ENCODE results near the gene SKAP2. TPM values are rescaled to one million over a fixed set of nuclear protein-coding genes. Genes with fewer than 3 reads are reported as not detected.

The SKAP2 gene
- total and polyA plus RNA-seq, 2 experiments from 2014 or later: 2.5 to 4.4 TPM

DNA sequence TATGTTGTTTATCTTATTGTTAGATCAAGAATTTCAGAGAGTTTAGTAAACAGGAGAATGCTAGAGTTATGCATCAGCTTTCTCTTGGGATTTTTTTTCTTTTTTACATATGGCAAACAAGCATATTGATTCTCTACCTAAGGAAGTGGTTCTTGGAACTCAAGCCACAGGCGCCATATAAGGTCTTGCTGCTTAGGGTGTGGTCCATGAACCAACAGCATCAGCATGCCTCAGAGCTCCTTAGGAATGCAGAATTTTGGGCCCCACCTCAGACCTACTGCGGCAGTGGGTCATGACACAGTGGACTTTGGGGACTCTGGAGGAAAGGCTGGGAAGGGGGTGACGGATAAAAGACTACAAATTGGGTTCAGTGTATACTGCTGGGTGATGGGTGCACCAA, 230.8 kb downstream of the SKAP2 start (continued):
- TF ChIP-seq, protein P1, sequence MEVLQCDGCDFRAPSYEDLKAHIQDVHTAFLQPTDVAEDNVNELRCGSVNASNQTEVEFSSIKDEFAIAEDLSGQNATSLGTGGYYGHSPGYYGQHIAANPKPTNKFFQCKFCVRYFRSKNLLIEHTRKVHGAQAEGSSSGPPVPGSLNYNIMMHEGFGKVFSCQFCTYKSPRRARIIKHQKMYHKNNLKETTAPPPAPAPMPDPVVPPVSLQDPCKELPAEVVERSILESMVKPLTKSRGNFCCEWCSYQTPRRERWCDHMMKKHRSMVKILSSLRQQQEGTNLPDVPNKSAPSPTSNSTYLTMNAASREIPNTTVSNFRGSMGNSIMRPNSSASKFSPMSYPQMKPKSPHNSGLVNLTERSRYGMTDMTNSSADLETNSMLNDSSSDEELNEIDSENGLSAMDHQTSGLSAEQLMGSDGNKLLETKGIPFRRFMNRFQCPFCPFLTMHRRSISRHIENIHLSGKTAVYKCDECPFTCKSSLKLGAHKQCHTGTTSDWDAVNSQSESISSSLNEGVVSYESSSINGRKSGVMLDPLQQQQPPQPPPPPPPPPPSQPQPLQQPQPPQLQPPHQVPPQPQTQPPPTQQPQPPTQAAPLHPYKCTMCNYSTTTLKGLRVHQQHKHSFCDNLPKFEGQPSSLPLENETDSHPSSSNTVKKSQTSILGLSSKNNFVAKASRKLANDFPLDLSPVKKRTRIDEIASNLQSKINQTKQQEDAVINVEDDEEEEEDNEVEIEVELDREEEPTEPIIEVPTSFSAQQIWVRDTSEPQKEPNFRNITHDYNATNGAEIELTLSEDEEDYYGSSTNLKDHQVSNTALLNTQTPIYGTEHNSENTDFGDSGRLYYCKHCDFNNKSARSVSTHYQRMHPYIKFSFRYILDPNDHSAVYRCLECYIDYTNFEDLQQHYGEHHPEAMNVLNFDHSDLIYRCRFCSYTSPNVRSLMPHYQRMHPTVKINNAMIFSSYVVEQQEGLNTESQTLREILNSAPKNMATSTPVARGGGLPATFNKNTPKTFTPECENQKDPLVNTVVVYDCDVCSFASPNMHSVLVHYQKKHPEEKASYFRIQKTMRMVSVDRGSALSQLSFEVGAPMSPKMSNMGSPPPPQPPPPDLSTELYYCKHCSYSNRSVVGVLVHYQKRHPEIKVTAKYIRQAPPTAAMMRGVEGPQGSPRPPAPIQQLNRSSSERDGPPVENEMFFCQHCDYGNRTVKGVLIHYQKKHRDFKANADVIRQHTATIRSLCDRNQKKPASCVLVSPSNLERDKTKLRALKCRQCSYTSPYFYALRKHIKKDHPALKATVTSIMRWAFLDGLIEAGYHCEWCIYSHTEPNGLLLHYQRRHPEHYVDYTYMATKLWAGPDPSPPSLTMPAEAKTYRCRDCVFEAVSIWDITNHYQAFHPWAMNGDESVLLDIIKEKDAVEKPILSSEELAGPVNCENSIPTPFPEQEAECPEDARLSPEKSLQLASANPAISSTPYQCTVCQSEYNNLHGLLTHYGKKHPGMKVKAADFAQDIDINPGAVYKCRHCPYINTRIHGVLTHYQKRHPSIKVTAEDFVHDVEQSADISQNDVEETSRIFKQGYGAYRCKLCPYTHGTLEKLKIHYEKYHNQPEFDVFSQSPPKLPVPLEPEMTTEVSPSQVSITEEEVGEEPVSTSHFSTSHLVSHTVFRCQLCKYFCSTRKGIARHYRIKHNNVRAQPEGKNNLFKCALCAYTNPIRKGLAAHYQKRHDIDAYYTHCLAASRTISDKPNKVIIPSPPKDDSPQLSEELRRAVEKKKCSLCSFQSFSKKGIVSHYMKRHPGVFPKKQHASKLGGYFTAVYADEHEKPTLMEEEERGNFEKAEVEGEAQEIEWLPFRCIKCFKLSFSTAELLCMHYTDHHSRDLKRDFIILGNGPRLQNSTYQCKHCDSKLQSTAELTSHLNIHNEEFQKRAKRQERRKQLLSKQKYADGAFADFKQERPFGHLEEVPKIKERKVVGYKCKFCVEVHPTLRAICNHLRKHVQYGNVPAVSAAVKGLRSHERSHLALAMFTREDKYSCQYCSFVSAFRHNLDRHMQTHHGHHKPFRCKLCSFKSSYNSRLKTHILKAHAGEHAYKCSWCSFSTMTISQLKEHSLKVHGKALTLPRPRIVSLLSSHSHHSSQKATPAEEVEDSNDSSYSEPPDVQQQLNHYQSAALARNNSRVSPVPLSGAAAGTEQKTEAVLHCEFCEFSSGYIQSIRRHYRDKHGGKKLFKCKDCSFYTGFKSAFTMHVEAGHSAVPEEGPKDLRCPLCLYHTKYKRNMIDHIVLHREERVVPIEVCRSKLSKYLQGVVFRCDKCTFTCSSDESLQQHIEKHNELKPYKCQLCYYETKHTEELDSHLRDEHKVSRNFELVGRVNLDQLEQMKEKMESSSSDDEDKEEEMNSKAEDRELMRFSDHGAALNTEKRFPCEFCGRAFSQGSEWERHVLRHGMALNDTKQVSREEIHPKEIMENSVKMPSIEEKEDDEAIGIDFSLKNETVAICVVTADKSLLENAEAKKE (CRISPR knock-in tag; IDR thresholded peaks at IDR 0.05): no peak

DNA sequence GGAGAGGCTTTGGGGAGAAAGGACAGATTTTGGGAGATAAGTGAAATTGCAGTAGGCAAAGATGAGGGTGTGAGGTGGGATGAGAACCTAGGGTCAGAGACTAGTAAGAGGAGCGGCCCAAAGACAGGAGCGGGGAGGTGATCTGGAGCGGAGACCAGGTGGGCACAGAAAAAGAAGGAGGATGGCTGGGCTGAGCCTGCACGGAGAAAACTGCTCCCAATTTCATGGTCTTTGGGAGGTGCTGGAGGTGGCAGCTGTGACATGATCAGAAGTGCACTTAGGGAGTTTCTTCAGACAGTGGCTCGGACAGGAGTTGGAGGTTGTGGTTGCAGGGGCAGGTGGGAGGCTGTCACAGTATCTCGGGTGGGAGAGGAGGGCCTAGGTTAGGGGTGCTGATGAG, 232.8 kb downstream of the SKAP2 start:
- DNase-seq (ENCODE audit: low spot score) (no peak), ATAC-seq (no peak)
- Mint-ChIP-seq H3K4me3 (no peak overlapping the region), H3K27ac (no peak overlapping the region), H3K4me1 (0 out of 3 replicates have a peak, but pooled peaks cover 2% of the 10 kb centered on the region), H3K27me3 (ENCODE audit: insufficient read depth, low read depth, poor library complexity) (peaks cover 10% of the 10 kb centered on the region), H3K36me3 (ENCODE audit: low read depth) (no peaks in the 10 kb centered on the region), H3K9me3 (no peaks in the 10 kb centered on the region)
- Histone ChIP-seq H3K4me3 (no peak overlapping the region), H3K27me3 (ENCODE audit: insufficient read depth) (no peaks in the 10 kb centered on the region), H3K79me2 (replicated peaks; ENCODE audit: insufficient read depth) (no peaks in the 10 kb centered on the region), H3K9me2 (ENCODE audit: insufficient read depth) (no peaks in the 10 kb centered on the region), H2AFZ (no peak overlapping the region), H3K27ac (ENCODE audit: low read depth) (no peak overlapping the region), H3K36me3 (ENCODE audit: insufficient read depth) (no peaks in the 10 kb centered on the region), H3F3A (replicated peaks; ENCODE audit: low read depth) (no peaks in the 10 kb centered on the region), H4K20me1 (replicated peaks; ENCODE audit: insufficient read depth) (no peaks in the 10 kb centered on the region), H3K4me1 (ENCODE audit: insufficient read depth) (no peaks in the 10 kb centered on the region), H3K4me2 (no peak overlapping the region)
- no peak for TF ChIP-seq ZNF114 (CRISPR knock-in tag; IDR thresholded peaks at IDR 0.05)
- no peak for TF ChIP-seq EZH2 (IDR thresholded peaks at IDR 0.05; ENCODE audit: low read depth, unreplicated experiment)
- no peak for TF ChIP-seq EZH2phosphoT487 (IDR thresholded peaks at IDR 0.05; ENCODE audit: unreplicated experiment)
- TF ChIP-seq, protein P2, sequence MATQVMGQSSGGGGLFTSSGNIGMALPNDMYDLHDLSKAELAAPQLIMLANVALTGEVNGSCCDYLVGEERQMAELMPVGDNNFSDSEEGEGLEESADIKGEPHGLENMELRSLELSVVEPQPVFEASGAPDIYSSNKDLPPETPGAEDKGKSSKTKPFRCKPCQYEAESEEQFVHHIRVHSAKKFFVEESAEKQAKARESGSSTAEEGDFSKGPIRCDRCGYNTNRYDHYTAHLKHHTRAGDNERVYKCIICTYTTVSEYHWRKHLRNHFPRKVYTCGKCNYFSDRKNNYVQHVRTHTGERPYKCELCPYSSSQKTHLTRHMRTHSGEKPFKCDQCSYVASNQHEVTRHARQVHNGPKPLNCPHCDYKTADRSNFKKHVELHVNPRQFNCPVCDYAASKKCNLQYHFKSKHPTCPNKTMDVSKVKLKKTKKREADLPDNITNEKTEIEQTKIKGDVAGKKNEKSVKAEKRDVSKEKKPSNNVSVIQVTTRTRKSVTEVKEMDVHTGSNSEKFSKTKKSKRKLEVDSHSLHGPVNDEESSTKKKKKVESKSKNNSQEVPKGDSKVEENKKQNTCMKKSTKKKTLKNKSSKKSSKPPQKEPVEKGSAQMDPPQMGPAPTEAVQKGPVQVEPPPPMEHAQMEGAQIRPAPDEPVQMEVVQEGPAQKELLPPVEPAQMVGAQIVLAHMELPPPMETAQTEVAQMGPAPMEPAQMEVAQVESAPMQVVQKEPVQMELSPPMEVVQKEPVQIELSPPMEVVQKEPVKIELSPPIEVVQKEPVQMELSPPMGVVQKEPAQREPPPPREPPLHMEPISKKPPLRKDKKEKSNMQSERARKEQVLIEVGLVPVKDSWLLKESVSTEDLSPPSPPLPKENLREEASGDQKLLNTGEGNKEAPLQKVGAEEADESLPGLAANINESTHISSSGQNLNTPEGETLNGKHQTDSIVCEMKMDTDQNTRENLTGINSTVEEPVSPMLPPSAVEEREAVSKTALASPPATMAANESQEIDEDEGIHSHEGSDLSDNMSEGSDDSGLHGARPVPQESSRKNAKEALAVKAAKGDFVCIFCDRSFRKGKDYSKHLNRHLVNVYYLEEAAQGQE (IDR thresholded peaks at IDR 0.05; ENCODE audit: unreplicated experiment): no peak
- TF ChIP-seq CREB1 (CRISPR knock-in tag; IDR thresholded peaks at IDR 0.05; ENCODE audit: low read depth): no peak
- TF ChIP-seq, protein P3, sequence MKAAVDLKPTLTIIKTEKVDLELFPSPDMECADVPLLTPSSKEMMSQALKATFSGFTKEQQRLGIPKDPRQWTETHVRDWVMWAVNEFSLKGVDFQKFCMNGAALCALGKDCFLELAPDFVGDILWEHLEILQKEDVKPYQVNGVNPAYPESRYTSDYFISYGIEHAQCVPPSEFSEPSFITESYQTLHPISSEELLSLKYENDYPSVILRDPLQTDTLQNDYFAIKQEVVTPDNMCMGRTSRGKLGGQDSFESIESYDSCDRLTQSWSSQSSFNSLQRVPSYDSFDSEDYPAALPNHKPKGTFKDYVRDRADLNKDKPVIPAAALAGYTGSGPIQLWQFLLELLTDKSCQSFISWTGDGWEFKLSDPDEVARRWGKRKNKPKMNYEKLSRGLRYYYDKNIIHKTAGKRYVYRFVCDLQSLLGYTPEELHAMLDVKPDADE (IDR thresholded peaks at IDR 0.05): no peak
- TF ChIP-seq POLR2AphosphoS5 (IDR thresholded peaks at IDR 0.05; ENCODE audit: low read depth): no peak
- no peak for TF ChIP-seq NANOG (IDR thresholded peaks at IDR 0.05; ENCODE audit: borderline replicate concordance)
- TF ChIP-seq STAT1 (IDR thresholded peaks at IDR 0.05; ENCODE audit: unreplicated experiment): no peak
- no peak for TF ChIP-seq JUNB (IDR thresholded peaks at IDR 0.05; ENCODE audit: unreplicated experiment)
- TF ChIP-seq, protein P4, sequence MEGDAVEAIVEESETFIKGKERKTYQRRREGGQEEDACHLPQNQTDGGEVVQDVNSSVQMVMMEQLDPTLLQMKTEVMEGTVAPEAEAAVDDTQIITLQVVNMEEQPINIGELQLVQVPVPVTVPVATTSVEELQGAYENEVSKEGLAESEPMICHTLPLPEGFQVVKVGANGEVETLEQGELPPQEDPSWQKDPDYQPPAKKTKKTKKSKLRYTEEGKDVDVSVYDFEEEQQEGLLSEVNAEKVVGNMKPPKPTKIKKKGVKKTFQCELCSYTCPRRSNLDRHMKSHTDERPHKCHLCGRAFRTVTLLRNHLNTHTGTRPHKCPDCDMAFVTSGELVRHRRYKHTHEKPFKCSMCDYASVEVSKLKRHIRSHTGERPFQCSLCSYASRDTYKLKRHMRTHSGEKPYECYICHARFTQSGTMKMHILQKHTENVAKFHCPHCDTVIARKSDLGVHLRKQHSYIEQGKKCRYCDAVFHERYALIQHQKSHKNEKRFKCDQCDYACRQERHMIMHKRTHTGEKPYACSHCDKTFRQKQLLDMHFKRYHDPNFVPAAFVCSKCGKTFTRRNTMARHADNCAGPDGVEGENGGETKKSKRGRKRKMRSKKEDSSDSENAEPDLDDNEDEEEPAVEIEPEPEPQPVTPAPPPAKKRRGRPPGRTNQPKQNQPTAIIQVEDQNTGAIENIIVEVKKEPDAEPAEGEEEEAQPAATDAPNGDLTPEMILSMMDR (conservative IDR thresholded peaks at IDR 0.05; ENCODE audit: low read depth in 2 of 2): no peak
- TF ChIP-seq ZNF331 (CRISPR knock-in tag; IDR thresholded peaks at IDR 0.05; ENCODE audit: low read depth): no peak

Data from GM23338 (cell line).